GM18498 (cell line): ENCODE measurements around the gene ZNF470.

Experiments used
- ATAC-seq: cut with Tn5 transposase; IDR thresholded peaks from one replicate; pipeline ENCODE4 v1.9.1; 2021; ENCODE audit warnings: mild to moderate bottlenecking, moderate library complexity; ENCODE audit not compliant: unreplicated experiment

Gene ZNF470

DNA sequence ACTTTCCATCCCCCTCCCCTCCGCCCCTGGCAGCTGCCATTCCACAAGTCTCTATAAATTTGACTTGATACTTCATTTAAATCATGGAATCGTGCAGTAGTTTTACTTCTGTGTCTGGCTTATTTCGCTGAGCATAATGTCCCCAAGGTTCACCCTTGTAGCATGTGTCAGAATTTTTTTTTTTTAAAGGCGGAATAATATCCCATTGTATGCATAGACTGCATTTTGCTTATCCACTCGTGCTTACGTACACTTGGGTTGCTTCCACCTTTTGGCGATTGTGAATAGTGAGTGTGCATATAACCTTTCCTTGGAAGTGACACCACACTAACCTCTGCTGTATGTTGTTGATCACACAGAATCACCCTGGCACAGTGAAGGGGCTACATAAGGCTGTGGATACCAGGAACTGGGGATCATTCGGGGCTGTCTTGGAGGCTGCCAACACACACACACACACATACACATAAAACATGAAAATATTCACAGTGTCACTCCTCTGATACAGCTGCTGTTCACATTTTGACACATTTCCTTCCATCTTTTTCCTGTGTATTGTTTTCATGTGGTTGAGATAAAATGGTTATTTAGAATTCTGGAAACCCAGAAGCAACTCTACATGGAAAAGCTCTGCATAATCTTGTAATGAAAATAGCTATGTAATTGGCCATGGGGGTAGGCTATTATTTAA, 41.2 kb downstream of the ZNF470 start:
- ATAC-seq: no peak

DNA sequence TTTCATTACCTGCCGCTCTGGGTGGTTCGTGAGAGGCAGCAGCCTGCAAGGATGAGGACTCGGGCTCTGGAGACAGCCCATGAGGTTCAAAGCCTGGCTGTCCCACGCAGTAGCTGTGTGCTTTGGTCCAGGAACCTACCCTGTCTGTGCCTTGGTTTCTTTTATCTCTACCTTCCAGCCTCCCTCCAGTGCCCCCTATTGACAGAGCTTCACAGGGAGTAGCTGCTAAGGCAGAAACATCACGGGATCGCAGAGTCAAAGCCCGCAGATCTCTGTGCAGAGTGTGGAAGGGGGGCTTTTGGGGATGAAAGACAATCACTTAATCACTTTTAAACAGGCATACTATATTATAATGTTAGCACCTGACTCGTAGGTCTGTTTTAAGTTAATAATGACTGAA, 44.0 kb downstream of the ZNF470 start:
- ATAC-seq: no peak

DNA sequence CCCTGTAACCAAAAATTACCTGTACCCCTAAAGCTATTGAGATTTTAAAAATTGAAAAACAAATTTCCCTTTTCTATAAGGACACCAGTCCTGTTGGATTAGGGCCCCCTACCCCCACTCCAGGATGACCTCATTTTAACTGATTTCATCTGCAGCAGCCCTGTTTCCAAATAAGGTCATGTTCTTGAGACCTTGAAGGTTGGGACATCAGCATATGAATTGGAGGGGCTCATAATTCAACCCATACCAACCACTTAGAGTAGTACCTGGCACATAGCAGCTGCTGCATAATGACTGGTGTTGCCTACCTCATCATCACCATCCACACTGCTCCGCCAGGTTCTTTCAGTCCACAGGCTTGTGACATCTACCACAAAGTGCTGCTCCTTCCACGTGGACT, 45.5 kb downstream of the ZNF470 start:
- no peak for ATAC-seq

DNA sequence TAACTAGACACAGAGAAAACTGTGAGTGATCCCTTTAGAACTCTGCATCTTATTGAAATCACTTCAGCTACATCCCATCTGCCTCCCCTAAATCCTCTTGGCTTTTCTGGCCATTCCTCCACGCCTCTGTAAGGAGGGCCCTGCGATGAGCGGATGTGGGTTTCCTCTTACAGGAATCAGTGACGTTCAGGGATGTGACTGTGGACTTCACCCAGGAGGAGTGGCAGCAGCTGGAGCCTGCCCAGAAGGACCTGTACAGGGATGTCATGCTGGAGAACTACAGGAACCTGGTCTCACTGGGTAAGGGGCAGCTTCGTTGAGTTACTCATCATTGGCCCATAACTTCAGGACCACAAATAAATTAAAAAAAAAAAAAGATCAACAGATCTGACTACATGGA, 46.4 kb downstream of the ZNF470 start:
- no peak for ATAC-seq

DNA sequence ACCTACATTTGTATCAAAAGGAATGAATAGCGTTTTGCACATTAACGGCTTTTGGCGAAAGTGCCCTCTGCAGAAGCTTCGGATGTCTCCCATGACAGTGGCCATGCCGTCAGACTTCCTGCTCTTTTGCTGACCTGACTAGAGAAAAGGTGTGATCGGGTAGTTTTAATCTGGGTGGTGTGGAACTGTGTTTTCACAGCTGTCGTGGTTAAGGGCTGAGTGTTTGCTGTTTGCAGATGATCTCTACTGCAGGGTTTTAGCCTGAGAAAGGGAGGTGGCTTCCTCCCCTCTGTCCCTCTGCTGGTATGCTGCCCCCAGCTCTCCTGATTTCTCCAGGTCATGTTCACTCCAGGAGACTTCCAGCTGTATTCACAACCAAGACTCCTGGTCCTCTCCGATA, 50.3 kb downstream of the ZNF470 start:
- ATAC-seq: no peak

DNA sequence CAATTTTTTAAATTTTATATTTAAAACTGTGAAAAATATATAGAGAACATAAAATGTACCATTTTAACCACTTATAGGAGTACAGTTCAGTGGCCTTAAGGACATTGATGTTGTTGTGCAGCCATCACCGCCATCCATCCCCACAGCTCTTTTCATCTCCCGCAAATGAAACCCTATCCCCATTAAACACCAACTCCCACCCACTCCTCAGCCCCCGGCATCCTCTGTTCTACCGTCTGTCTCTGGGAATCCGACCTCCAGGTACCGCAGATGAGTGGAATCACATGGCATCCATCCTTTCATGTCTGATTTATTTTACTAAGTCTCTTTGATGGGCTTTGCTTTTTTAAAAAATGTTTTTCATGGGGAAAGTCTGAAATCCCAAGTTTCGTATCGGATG, 51.9 kb downstream of the ZNF470 start:
- no peak for ATAC-seq

DNA sequence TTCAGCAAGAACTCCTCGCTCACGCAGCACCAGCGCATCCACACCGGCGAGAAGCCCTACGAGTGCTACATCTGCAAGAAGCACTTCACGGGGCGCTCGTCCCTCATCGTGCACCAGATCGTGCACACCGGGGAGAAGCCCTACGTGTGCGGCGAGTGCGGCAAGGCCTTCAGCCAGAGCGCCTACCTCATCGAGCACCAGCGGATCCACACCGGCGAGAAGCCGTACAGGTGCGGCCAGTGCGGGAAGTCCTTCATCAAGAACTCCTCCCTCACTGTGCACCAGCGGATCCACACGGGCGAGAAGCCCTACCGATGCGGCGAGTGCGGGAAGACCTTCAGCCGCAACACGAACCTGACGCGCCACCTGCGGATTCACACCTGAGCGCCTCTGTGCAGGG, 55.1 kb downstream of the ZNF470 start:
- no peak for ATAC-seq

DNA sequence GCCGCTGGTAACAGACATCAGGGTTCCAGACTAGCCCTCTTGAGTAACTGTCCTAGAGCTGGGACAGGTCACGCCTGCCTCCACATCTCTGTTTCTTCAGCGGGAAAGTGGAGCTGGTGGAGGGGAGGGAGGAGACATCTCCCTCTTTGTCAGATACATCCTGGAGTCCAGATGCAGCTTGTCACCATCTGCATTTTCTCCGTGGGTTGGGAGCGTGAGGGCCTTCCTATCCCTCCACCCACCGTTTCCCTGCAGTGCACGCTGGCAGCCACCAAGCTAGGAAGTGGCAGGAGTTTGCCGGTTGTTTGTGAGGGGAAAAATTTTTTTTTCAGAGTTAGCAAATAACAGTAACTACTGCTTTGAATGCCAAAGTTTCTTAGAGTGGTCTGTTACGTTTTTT, 55.7 kb downstream of the ZNF470 start:
- no peak for ATAC-seq

DNA sequence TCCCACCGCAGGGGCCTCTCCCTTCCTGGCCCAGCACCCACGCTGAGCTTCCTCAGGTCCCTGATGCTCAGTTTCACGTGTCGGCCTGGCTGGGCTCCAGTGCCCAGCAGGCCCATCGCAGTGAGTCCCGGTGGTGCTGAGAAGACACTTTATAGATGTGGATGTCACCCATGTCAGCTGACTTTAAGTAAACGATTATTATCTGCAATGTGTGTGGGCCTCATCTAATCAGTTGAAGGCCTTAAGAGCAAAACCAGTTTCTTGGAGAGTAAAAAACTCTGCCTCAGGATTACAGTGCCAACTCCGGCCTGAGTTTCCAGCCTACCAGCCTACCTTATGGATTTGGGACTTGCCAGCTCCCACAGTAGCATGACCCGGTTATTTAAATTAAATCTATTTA, 58.4 kb downstream of the ZNF470 start:
- no peak for ATAC-seq

DNA sequence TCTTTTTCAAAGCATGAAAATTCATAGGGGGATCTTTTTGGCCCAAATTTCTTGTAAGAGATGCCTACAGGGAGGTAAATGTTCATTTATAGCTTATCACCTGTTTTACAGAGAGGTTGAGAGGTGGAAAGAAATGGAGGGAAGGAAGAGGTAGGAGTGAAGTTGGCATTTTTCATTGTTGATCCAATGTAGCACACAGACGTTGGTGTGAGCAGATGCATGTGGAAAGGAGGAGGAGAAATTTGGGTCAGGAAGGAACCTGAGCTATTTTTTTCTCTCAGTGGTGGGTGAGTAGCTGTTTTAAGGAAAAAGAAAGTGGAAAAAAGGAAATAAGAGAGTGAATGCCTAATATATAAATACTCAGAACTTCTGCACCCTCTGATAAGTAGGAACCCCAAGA, 65.8 kb downstream of the ZNF470 start:
- ATAC-seq: no peak

DNA sequence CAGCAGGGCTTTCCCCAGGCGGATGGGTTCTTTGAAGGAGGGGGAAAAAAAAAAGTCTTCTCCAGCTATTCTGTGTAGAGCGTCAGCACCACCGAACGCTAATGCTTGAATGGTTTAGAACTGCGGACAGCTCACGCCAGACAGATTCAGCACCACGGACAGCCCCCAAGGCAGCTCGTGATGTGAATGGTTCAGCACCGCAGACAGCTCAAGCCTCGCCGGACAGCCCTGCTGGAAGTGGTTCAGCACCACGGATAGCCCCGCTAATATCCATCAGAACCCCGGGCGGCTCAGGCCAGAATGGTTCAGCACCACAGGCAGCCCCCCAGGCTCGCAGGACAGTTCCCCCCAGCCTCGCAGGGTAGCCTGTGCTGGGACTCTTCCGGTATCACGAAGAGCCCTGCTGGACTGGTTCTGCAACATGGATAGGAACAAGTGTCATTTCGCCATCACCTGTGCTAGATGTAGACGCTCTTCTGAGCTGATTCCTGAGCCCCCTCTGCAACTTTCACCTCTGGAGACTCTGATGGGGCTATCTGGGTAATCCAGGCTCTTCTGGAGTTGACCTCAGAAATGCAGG, 70.8 kb downstream of the ZNF470 start:
- ATAC-seq: no peak
